H1 (cell line): ENCODE data around the gene NRXN3. TPM values are rescaled to one million over a fixed set of nuclear protein-coding genes. Genes with fewer than 3 reads are reported as not detected.

Experiments used
- CTCF ChIA-PET: fragments of 300-600 bp; sonication (Branson Sonifier 250); formaldehyde crosslinking; loops from one replicate; lab custom pipeline; 2021; ENCODE audit not compliant: partially characterized antibody; lab: Charles Lee
- POLR2A ChIA-PET: fragments of 300-600 bp; sonication (Branson Sonifier 250); formaldehyde crosslinking; loops from one replicate; lab custom pipeline; 2021; ENCODE audit warnings: inconsistent platforms; ENCODE audit not compliant: partially characterized antibody; lab: Charles Lee
- DNase-seq, 2 experiments: peaks; one replicate each; pipeline versions ENCODE4 v3.0.0 to v3.0.0-alpha.2; 2010 to 2022; ENCODE audit warnings: low spot score in 2 of 2, low read depth in 1 of 2, mixed read lengths in 1 of 2
- FAIRE-seq: peaks from 2 replicates; lab custom pipeline; 2011; peaks lifted over from hg19 to GRCh38; lab: Jason Lieb, UNC
- H2AFZ ChIP-seq: 2 replicates; pipeline ENCODE4 v1.8.1; 2012; ENCODE audit warnings: low read length, inconsistent platforms
- H2AK5ac ChIP-seq: 2 replicates; pipeline ENCODE4 v1.6.1; 2013; ENCODE audit warnings: low read depth, low read length
- H2BK120ac ChIP-seq: replicated peaks from 2 replicates; pipeline ENCODE3; 2013; ENCODE audit warnings: low read depth, low read length, inconsistent platforms
- H2BK12ac ChIP-seq: 2 replicates; pipeline ENCODE4 v1.6.1; 2013; ENCODE audit warnings: low read depth, low read length
- H2BK15ac ChIP-seq: 2 replicates; pipeline ENCODE4 v1.6.1; 2013; ENCODE audit warnings: low read length
- H2BK20ac ChIP-seq: 2 replicates; pipeline ENCODE4 v1.6.1; 2013; ENCODE audit warnings: low read length
- H2BK5ac ChIP-seq: 2 replicates; pipeline ENCODE4 v1.6.1; 2013; ENCODE audit warnings: low read depth, low read length
- H3K14ac ChIP-seq: 2 replicates; pipeline ENCODE4 v1.6.1; 2013; ENCODE audit warnings: inconsistent platforms; ENCODE audit not compliant: insufficient read length
- H3K18ac ChIP-seq: 2 replicates; pipeline ENCODE4 v1.6.1; 2013; ENCODE audit warnings: low read length; ENCODE audit errors: extremely low read depth
- H3K23ac ChIP-seq: 2 replicates; pipeline ENCODE4 v1.6.1; 2013; ENCODE audit warnings: inconsistent platforms; ENCODE audit not compliant: insufficient read length
- H3K23me2 ChIP-seq: 2 replicates; pipeline ENCODE4 v1.6.1; 2013; ENCODE audit warnings: low read depth, low read length
- H3K27ac ChIP-seq: 2 replicates; pipeline ENCODE4 v1.6.1; 2011; ENCODE audit warnings: low read depth, low read length, inconsistent platforms
- H3K27me3 ChIP-seq, 4 experiments: replicated peaks in 1 of 4; 1 replicate in 1 of 4; 2 replicates in 3 of 4; pipeline versions ENCODE4 v1.6.1 to v1.8.1; 2011 to 2013; ENCODE audit warnings: low read length in 3 of 4, mild to moderate bottlenecking in 3 of 4, inconsistent platforms in 2 of 4, mixed read lengths in 2 of 4, moderate library complexity in 1 of 4; ENCODE audit not compliant: control insufficient read depth in 3 of 4, insufficient read depth in 3 of 4; ENCODE audit errors: extremely low read depth in 1 of 4
- H3K36me3 ChIP-seq, 4 experiments: 2 replicates each; pipeline versions ENCODE4 v1.6.1 to v1.8.1; 2011 to 2013; ENCODE audit warnings: mild to moderate bottlenecking in 4 of 4, low read length in 3 of 4, moderate library complexity in 2 of 4, control low read depth in 1 of 4, inconsistent platforms in 1 of 4; ENCODE audit not compliant: insufficient read depth in 4 of 4, control insufficient read depth in 2 of 4
- H3K4ac ChIP-seq: replicated peaks from 2 replicates; pipeline ENCODE3; 2013; ENCODE audit warnings: low read length, low read depth, mixed read lengths, inconsistent platforms; ENCODE audit not compliant: insufficient read length
- H3K4me1 ChIP-seq, 4 experiments: replicated peaks in 1 of 4; 1 replicate in 1 of 4; 2 replicates in 3 of 4; pipeline versions ENCODE4 v1.6.1 to v1.8.1; 2011 to 2013; ENCODE audit warnings: low read length in 3 of 4, inconsistent platforms in 2 of 4, mixed read lengths in 1 of 4; ENCODE audit not compliant: insufficient read depth in 4 of 4, control insufficient read depth in 3 of 4
- H3K4me2 ChIP-seq, 2 experiments: 2 replicates each; pipeline versions ENCODE4 v1.6.1 to v1.8.1; 2011 to 2013; ENCODE audit warnings: low read depth in 2 of 2, low read length in 2 of 2, control low read depth in 1 of 2, inconsistent platforms in 1 of 2, mild to moderate bottlenecking in 1 of 2; ENCODE audit not compliant: insufficient read depth in 1 of 2
- H3K4me3 ChIP-seq, 4 experiments: fragments of 200-600, 300-600 bp in 1 of 4; sonication (generic), shearing (Covaris generic), sonication (Bioruptor Twin) in 1 of 4; 2 replicates each; pipeline versions ENCODE4 v1.5.1 to v1.8.1; 2011 to 2016; ENCODE audit warnings: low read length in 4 of 4, low read depth in 3 of 4, control low read depth in 2 of 4, inconsistent platforms in 2 of 4, mild to moderate bottlenecking in 2 of 4, mixed read lengths in 1 of 4, moderate library complexity in 1 of 4; ENCODE audit not compliant: insufficient read depth in 2 of 4; ENCODE audit errors: extremely low read depth in 1 of 4
- H3K56ac ChIP-seq: replicated peaks from 2 replicates; pipeline ENCODE3; 2013; ENCODE audit warnings: low read depth, mild to moderate bottlenecking, mixed read lengths, low read length, inconsistent platforms; ENCODE audit not compliant: insufficient read length
- H3K79me1 ChIP-seq: 2 replicates; pipeline ENCODE4 v1.6.1; 2013; ENCODE audit warnings: low read depth, low read length, control low read depth
- H3K79me2 ChIP-seq, 2 experiments: 2 replicates each; pipeline versions ENCODE4 v1.6.1 to v1.8.1; 2012 to 2013; ENCODE audit warnings: low read length in 2 of 2, mild to moderate bottlenecking in 2 of 2, inconsistent platforms in 1 of 2; ENCODE audit not compliant: insufficient read depth in 2 of 2, control insufficient read depth in 1 of 2
- H3K9ac ChIP-seq, 4 experiments: replicated peaks in 1 of 4; 1 replicate in 1 of 4; 2 replicates in 3 of 4; pipeline versions ENCODE4 v1.6.1 to v1.8.1; 2011 to 2013; ENCODE audit warnings: low read depth in 3 of 4, low read length in 3 of 4, control low read depth in 2 of 4, mild to moderate bottlenecking in 2 of 4, moderate library complexity in 2 of 4, inconsistent platforms in 1 of 4; ENCODE audit errors: extremely low read depth in 1 of 4
- H3K9me3 ChIP-seq, 2 experiments: 2 replicates each; pipeline versions ENCODE4 v1.6.1 to v1.8.1; 2012 to 2013; ENCODE audit warnings: mild to moderate bottlenecking in 2 of 2, moderate library complexity in 2 of 2, control low read depth in 1 of 2, inconsistent platforms in 1 of 2, low read depth in 1 of 2, low read length in 1 of 2, mixed read lengths in 1 of 2; ENCODE audit not compliant: insufficient read depth in 2 of 2
- H4K20me1 ChIP-seq, 2 experiments: replicated peaks in 1 of 2; 2 replicates each; pipeline versions ENCODE3 to v1.8.1; 2011 to 2013; ENCODE audit warnings: inconsistent platforms in 2 of 2, low read length in 2 of 2, mild to moderate bottlenecking in 1 of 2; ENCODE audit not compliant: insufficient read depth in 2 of 2, control insufficient read depth in 1 of 2
- H4K5ac ChIP-seq: 2 replicates; pipeline ENCODE4 v1.6.1; 2013; ENCODE audit warnings: low read length, low read depth, mixed read lengths, inconsistent platforms; ENCODE audit not compliant: insufficient read length
- H4K8ac ChIP-seq: 2 replicates; pipeline ENCODE4 v1.8.0; 2013; ENCODE audit warnings: mild to moderate bottlenecking, moderate library complexity, low read length, inconsistent platforms; ENCODE audit not compliant: insufficient read depth; ENCODE audit errors: extremely low read depth
- H4K91ac ChIP-seq: replicated peaks from 2 replicates; pipeline ENCODE3; 2013; ENCODE audit warnings: low read length, mixed read lengths, inconsistent platforms; ENCODE audit not compliant: insufficient read length
- BACH1 ChIP-seq: IDR thresholded peaks from 2 replicates; pipeline ENCODE4 v1.6.1; 2012; ENCODE audit warnings: low read length, improper control_type of control experiment
- GABPA ChIP-seq: IDR thresholded peaks from 2 replicates; pipeline ENCODE4 v1.6.1; 2011; ENCODE audit warnings: mild to moderate bottlenecking, low read length, moderate library complexity, borderline replicate concordance; ENCODE audit not compliant: insufficient read depth
- HDAC2 ChIP-seq, 2 experiments: fragments of 300-600 bp in 1 of 2; sonication (generic) in 1 of 2; IDR thresholded peaks; 2 replicates each; pipeline ENCODE4 v1.6.1; 2011 to 2012; ENCODE audit warnings: low read depth in 2 of 2, low read length in 2 of 2, mild to moderate bottlenecking in 2 of 2, moderate library complexity in 2 of 2, borderline replicate concordance in 1 of 2, inconsistent platforms in 1 of 2
- JUN ChIP-seq: IDR thresholded peaks from 2 replicates; pipeline ENCODE4 v1.6.1; 2011; ENCODE audit warnings: low read depth, mild to moderate bottlenecking, improper control_type of control experiment, low read length
- JUND ChIP-seq: IDR thresholded peaks from 2 replicates; pipeline ENCODE4 v1.6.1; 2011; ENCODE audit warnings: mild to moderate bottlenecking, improper control_type of control experiment, low read length
- POLR2A ChIP-seq, 2 experiments: IDR thresholded peaks; 1 replicate in 1 of 2; 2 replicates in 1 of 2; pipeline ENCODE4 v1.6.1; 2011; ENCODE audit warnings: low read depth in 2 of 2, low read length in 2 of 2, mild to moderate bottlenecking in 2 of 2; ENCODE audit errors: control extremely low read depth in 1 of 2
- RAD21 ChIP-seq, 2 experiments: IDR thresholded peaks in 1 of 2; conservative IDR thresholded peaks in 1 of 2; 2 replicates each; pipeline ENCODE4 v1.6.1; 2011; ENCODE audit warnings: low read depth in 2 of 2, low read length in 2 of 2, improper control_type of control experiment in 1 of 2, inconsistent platforms in 1 of 2, mild to moderate bottlenecking in 1 of 2, moderate library complexity in 1 of 2
- RNF2 ChIP-seq: fragments of 200-900, 300-1000 bp; sonication (generic); IDR thresholded peaks from 2 replicates; pipeline ENCODE4 v1.7.1; 2016; ENCODE audit warnings: borderline replicate concordance, low read depth, mild to moderate bottlenecking, antibody characterized with exemption, low read length; ENCODE audit not compliant: poor library complexity, severe bottlenecking; ENCODE audit errors: missing control alignments
- TAF1 ChIP-seq: IDR thresholded peaks from 2 replicates; pipeline ENCODE4 v1.6.1; 2011; ENCODE audit warnings: mild to moderate bottlenecking, low read depth, low read length
- TBP ChIP-seq: IDR thresholded peaks from 2 replicates; pipeline ENCODE4 v1.6.1; 2011; ENCODE audit warnings: low read depth, low read length, improper control_type of control experiment
- WGBS, 2 experiments: shearing (Covaris generic) in 1 of 2; methylation state at CpG; one replicate each; pipeline versions ENCODE4 v1.1.6 to v1.1.7; 2013 to 2015; ENCODE audit warnings: low lambda C conversion rate in 2 of 2, mixed read lengths in 2 of 2, inconsistent platforms in 1 of 2, low coverage in 1 of 2, missing lambda C conversion rate in 1 of 2; ENCODE audit not compliant: insufficient replicate concordance in 2 of 2, insufficient coverage in 1 of 2, insufficient read length in 1 of 2; ENCODE audit errors: extremely low coverage in 1 of 2, missing lambda C conversion rate in 1 of 2; 5-methylcytosine and 5-hydroxymethylcytosine counted together
- polyA plus RNA-seq, 7 experiments: library from polyadenylated mRNA; depleted of rRNA in 3 of 7; stranded (reverse) in 5 of 7; unstranded in 2 of 7; fragments of >200 nt in 5 of 7; fragments of 200-250 nt in 2 of 7; gene quantifications; 1 replicate in 5 of 7; 2 replicates in 1 of 7; 4 replicates in 1 of 7; pipeline versions ENCODE4 v1.2.1 to v1.2.3, GENCODE V29; 2011 to 2013; ENCODE audit warnings: missing spikeins in 2 of 7, mixed read lengths in 2 of 7
- total RNA-seq: library from RNA; stranded (reverse); fragmentation: NEBNext Ultra II Directional; extraction: Animal tissue kit (Norgen Biotek cat#: 25700); gene quantifications from 2 replicates; pipeline ENCODE4 v1.2.1, GENCODE V29; 2021

Gene NRXN3
- total and polyA plus RNA-seq, 2 of the 8 experiments (the other 6 are each of a cell fraction or from before 2014, with no cell fraction given), result 2.6 to 4.1 TPM

DNA sequence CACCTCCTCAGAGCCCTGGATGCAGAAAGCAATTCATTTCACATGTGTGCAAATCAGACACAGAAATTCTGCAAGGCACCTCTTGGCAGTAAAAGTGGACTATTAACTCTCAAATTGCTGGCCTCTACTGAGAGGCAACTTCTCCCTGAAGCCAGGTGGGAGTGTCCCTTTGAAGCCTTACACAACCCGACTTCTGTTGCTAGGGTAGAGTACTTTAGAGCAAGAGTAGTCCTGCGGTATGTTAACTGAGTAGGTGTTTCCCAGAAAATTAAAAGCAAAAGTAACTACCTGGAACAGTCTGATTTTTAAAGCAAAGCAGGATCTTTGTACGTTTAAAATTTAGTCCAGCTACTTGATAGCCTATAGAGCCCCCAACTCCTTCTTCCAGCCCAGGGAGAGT is 1557.7 kb downstream of the NRXN3 start:
- 83% methylated on average over 3 of the region's 3 CpGs; no CpG with 5 or more reads in 1 of the 2 experiments for WGBS, 2 experiments
- DNase-seq (no peak), FAIRE-seq (no peak)
- H3K4me2 ChIP-seq, result no peak overlapping the region
- H3K27ac ChIP-seq, result no peak overlapping the region
- H3K36me3 ChIP-seq, result no peaks in the 10 kb centered on the region
- POLR2A ChIA-PET, result no interaction called here
- no peak overlapping the region for H2BK5ac ChIP-seq
- H3K9me3 ChIP-seq, result no peaks in the 10 kb centered on the region
- H2BK120ac ChIP-seq, result no peak overlapping the region
- H3K4ac ChIP-seq, result no peak overlapping the region
- no peak overlapping the region for H2BK15ac ChIP-seq
- no peak overlapping the region for H3K56ac ChIP-seq
- no peak overlapping the region for H3K9ac ChIP-seq
- no peak overlapping the region for H2BK12ac ChIP-seq
- H2AK5ac ChIP-seq, result no peak overlapping the region
- H3K18ac ChIP-seq, result no peak overlapping the region
- H4K5ac ChIP-seq, result no peak overlapping the region
- H3K23me2 ChIP-seq, result no peaks in the 10 kb centered on the region
- no peaks in the 10 kb centered on the region for H3K79me2 ChIP-seq
- no peak overlapping the region for H3K4me3 ChIP-seq
- no peak overlapping the region for H4K8ac ChIP-seq
- no peak overlapping the region for H3K14ac ChIP-seq
- H4K20me1 ChIP-seq, result no peaks in the 10 kb centered on the region
- no peak for TF ChIP-seq TAF1
- no peak for TF ChIP-seq JUND
- no peak for TF ChIP-seq TBP
- TF ChIP-seq HDAC2 (IDR thresholded peaks at IDR 0.05; ENCODE audit: borderline replicate concordance in 1 of 2, low read depth in 2 of 2, low read length in 2 of 2), result no peak
- TF ChIP-seq RNF2, result no peak
- TF ChIP-seq BACH1, result no peak
- no peak for TF ChIP-seq GABPA
- no peak for TF ChIP-seq JUN
- TF ChIP-seq POLR2A (IDR thresholded peaks at IDR 0.05; ENCODE audit: control extremely low read depth in 1 of 2, low read depth in 2 of 2, low read length in 2 of 2), result no peak
- no peak for TF ChIP-seq RAD21 (IDR thresholded peaks at IDR 0.05 in 1 of 2, conservative IDR thresholded peaks at IDR 0.05 in 1 of 2; ENCODE audit: low read depth in 2 of 2, low read length in 2 of 2)
- no peaks in the 10 kb centered on the region for H3K79me1 ChIP-seq
- CTCF ChIA-PET, result no interaction called here
- no peak overlapping the region for H4K91ac ChIP-seq
- no peak overlapping the region for H2AFZ ChIP-seq
- no peak overlapping the region for H2BK20ac ChIP-seq
- H3K23ac ChIP-seq, result no peak overlapping the region
- no peaks in the 10 kb centered on the region for H3K4me1 ChIP-seq
- no peaks in the 10 kb centered on the region for H3K27me3 ChIP-seq
